Loucy (cell line): ENCODE measurements around the gene FEM1A.

ENCODE experiments used
- EZH2phosphoT487 ChIP-seq: fragments of 200-600 bp; IDR thresholded peaks from 2 replicates; pipeline ENCODE4 v1.6.1; 2018; ENCODE audit warnings: antibody characterized with exemption, mild to moderate bottlenecking, moderate library complexity, borderline replicate concordance
- TF ChIP-seq, protein P1 (sequence below): fragments of 200-600 bp; sonication (generic); conservative IDR thresholded peaks from 2 replicates; pipeline ENCODE4 v1.5.1; 2014; ENCODE audit warnings: mild to moderate bottlenecking, antibody characterized with exemption, low read length

DNA sequence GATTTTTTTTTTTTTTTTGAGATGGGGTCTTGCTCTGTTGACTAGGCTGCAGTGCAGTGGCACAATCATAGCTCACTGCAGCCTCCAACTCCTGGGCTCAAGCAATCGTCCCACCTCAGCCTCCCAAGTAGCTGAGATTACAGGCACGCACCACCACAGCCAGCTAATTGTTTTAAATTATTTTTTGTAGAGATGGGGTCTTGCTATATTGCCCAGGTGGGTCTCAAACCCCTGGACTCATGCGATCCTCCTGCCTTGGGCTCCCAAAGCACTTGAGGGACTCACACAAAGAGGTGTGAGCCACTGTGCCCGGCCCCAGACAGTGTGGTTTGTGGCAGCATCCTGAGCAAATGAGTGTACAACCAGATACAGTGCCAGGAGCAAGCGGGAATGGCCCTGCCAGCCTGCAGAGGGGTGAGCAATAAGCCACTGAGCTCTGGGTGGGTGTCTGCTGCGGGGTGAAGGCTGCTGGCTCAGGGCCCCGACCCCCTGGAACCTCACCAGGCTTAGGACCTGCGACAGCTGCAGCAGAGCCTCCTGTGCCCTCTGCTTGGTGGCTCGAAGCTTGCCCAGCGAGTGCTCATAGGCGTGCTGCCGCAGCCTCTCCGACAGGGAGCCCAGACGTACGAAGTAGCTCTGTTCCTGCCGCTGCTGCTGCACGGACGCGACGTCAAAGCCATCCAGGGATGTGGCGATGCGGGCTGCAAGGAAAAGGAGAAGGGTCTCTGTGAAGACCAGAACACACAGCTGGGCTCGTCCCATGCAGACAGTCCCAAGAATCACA lies 55.8 kb downstream of the FEM1A start:
- TF ChIP-seq, protein P1, sequence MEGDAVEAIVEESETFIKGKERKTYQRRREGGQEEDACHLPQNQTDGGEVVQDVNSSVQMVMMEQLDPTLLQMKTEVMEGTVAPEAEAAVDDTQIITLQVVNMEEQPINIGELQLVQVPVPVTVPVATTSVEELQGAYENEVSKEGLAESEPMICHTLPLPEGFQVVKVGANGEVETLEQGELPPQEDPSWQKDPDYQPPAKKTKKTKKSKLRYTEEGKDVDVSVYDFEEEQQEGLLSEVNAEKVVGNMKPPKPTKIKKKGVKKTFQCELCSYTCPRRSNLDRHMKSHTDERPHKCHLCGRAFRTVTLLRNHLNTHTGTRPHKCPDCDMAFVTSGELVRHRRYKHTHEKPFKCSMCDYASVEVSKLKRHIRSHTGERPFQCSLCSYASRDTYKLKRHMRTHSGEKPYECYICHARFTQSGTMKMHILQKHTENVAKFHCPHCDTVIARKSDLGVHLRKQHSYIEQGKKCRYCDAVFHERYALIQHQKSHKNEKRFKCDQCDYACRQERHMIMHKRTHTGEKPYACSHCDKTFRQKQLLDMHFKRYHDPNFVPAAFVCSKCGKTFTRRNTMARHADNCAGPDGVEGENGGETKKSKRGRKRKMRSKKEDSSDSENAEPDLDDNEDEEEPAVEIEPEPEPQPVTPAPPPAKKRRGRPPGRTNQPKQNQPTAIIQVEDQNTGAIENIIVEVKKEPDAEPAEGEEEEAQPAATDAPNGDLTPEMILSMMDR: no peak
- no peak for TF ChIP-seq EZH2phosphoT487
